Measurements from ENCODE around the gene MCC. TPM values are rescaled to one million over a fixed set of nuclear protein-coding genes. Genes with fewer than 3 reads are reported as not detected.

The MCC gene
- total and polyA plus RNA-seq, 2 experiments from 2014 or later: 8.3 to 31.5 TPM

DNA sequence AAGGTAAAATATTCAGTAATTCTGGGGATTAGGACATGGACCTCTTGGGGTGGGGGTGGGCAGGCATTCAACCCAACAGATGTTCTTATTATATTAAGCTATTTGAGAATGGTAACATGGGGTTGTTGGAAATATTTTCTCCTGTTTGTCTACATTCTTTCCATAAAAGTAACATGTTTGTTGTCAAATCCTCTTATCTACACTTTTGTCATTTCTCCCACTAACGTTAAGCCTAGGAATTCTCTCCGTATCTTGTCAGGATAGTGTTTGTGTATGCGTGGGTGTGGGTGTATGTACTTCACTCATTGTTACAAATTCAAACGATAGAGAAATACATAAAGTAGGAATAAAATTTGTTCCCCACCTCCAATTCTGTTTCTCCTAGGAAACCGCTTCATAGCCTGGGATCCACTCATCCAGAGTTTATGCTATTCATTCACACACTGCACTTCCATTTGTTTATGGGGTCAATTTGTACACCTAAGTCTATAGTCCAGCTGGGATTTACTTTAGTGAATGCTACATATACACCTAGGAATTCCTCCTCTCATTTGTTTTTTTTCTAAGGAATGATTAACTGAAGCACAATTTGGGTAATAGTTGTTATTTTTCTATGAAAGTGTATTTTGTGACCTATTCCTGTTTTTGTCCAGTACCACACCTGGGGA, 294.8 kb downstream of the MCC start:
- DNase-seq (ENCODE audit: low spot score): no peak
- Histone ChIP-seq H3K4me2 (no peak overlapping the region), H3K4me1 (ENCODE audit: insufficient read depth) (no peaks in the 10 kb centered on the region), H3K36me3 (replicated peaks; ENCODE audit: insufficient read depth, low read depth) (no peaks in the 10 kb centered on the region), H2AFZ (no peak overlapping the region), H4K20me1 (ENCODE audit: insufficient read depth, poor library complexity, severe bottlenecking) (no peaks in the 10 kb centered on the region), H3K79me2 (peaks cover 68% of the 10 kb centered on the region), H3K9me3 (ENCODE audit: low read depth) (no peaks in the 10 kb centered on the region), H3K9me2 (replicated peaks; ENCODE audit: insufficient read depth) (no peaks in the 10 kb centered on the region), H3K27ac (no peak overlapping the region), H3K27me3 (no peaks in the 10 kb centered on the region), H3K4me3 (no peak overlapping the region)
- no peak for TF ChIP-seq EZH2 (IDR thresholded peaks at IDR 0.05; ENCODE audit: borderline replicate concordance)
- no peak for TF ChIP-seq EZH2phosphoT487 (IDR thresholded peaks at IDR 0.05; ENCODE audit: low read depth, severe bottlenecking, unreplicated experiment)
- TF ChIP-seq, protein P1, sequence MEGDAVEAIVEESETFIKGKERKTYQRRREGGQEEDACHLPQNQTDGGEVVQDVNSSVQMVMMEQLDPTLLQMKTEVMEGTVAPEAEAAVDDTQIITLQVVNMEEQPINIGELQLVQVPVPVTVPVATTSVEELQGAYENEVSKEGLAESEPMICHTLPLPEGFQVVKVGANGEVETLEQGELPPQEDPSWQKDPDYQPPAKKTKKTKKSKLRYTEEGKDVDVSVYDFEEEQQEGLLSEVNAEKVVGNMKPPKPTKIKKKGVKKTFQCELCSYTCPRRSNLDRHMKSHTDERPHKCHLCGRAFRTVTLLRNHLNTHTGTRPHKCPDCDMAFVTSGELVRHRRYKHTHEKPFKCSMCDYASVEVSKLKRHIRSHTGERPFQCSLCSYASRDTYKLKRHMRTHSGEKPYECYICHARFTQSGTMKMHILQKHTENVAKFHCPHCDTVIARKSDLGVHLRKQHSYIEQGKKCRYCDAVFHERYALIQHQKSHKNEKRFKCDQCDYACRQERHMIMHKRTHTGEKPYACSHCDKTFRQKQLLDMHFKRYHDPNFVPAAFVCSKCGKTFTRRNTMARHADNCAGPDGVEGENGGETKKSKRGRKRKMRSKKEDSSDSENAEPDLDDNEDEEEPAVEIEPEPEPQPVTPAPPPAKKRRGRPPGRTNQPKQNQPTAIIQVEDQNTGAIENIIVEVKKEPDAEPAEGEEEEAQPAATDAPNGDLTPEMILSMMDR (IDR thresholded peaks at IDR 0.05; ENCODE audit: poor library complexity): no peak
- WGBS (ENCODE audit: low lambda C conversion rate, missing lambda C conversion rate): 60% methylated on average over 5 of the region's 5 CpGs

DNA sequence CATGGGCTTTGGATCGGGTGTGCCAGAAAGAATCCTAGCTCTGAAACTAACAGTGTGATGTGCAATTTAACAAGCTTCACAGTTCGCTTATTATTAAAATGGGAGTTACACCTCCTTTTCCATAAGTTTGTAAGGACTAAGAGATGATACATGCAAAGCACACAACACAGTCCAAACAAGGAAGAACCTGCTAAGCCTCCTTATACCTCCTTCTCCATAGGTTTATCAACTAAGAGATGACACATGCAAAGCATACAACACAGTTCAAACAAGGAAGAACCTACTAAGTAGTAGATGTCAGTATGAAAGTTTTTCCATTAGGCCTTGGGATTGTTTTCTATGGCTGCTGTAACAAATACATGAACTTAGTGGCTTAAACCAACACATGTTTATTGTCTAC, 295.7 kb downstream of the MCC start:
- TF ChIP-seq EZH2phosphoT487 (IDR thresholded peaks at IDR 0.05; ENCODE audit: low read depth, severe bottlenecking, unreplicated experiment) (no peak), EZH2 (IDR thresholded peaks at IDR 0.05; ENCODE audit: borderline replicate concordance) (no peak)
- TF ChIP-seq, protein P1 (IDR thresholded peaks at IDR 0.05; ENCODE audit: poor library complexity): no peak
- 100% methylated on average over 2 of the region's 2 CpGs for WGBS (ENCODE audit: low lambda C conversion rate, missing lambda C conversion rate)
- no peak for DNase-seq (ENCODE audit: low spot score)
- Histone ChIP-seq H3K9me3 (ENCODE audit: low read depth) (no peaks in the 10 kb centered on the region), H3K27ac (no peak overlapping the region), H4K20me1 (ENCODE audit: insufficient read depth, poor library complexity, severe bottlenecking) (no peaks in the 10 kb centered on the region), H3K4me2 (no peak overlapping the region), H2AFZ (no peak overlapping the region), H3K4me1 (ENCODE audit: insufficient read depth) (no peaks in the 10 kb centered on the region), H3K4me3 (no peak overlapping the region), H3K9me2 (replicated peaks; ENCODE audit: insufficient read depth) (no peaks in the 10 kb centered on the region), H3K79me2 (peaks cover 62% of the 10 kb centered on the region), H3K27me3 (no peaks in the 10 kb centered on the region), H3K36me3 (replicated peaks; ENCODE audit: insufficient read depth, low read depth) (no peaks in the 10 kb centered on the region)

DNA sequence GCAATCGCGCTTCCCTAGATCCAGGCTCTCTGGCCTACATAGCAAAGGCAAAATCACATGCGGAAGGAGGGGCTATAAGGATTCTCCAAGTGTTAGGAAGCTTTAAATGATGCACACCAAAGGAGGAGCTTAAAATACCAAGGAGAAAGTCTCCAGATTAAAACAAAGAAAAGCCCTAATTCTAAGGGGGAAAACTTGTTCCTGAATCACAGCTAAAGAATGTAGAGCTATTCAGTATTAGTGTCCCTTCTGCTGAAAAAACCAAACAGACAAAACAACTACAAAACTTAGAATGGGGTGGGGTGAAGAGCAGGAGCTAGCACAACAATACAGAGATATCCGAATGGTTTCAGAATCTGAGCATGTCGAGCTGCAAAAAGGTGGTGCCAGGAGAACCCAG, 297.9 kb downstream of the MCC start:
- no peaks in the 10 kb centered on the region for H3K9me3 ChIP-seq (ENCODE audit: low read depth)
- no peaks in the 10 kb centered on the region for H3K27me3 ChIP-seq
- H3K27ac ChIP-seq: no peak overlapping the region
- no peak overlapping the region for H3K4me3 ChIP-seq
- no peaks in the 10 kb centered on the region for H3K36me3 ChIP-seq (replicated peaks; ENCODE audit: insufficient read depth, low read depth)
- 92% methylated on average over 5 of the region's 5 CpGs for WGBS (ENCODE audit: low lambda C conversion rate, missing lambda C conversion rate)
- DNase-seq (ENCODE audit: low spot score): no peak
- no peaks in the 10 kb centered on the region for H3K4me1 ChIP-seq (ENCODE audit: insufficient read depth)
- no peak for TF ChIP-seq EZH2phosphoT487 (IDR thresholded peaks at IDR 0.05; ENCODE audit: low read depth, severe bottlenecking, unreplicated experiment)
- TF ChIP-seq, protein P1 (IDR thresholded peaks at IDR 0.05; ENCODE audit: poor library complexity): no peak
- no peak for TF ChIP-seq EZH2 (IDR thresholded peaks at IDR 0.05; ENCODE audit: borderline replicate concordance)
- no peaks in the 10 kb centered on the region for H4K20me1 ChIP-seq (ENCODE audit: insufficient read depth, poor library complexity, severe bottlenecking)
- H2AFZ ChIP-seq: no peak overlapping the region
- no peak overlapping the region for H3K4me2 ChIP-seq
- H3K79me2 ChIP-seq: peaks cover 61% of the 10 kb centered on the region
- H3K9me2 ChIP-seq (replicated peaks; ENCODE audit: insufficient read depth): no peaks in the 10 kb centered on the region

Measured in hepatocyte (in vitro differentiated cells).